VCaP (cell line): ENCODE data around the gene CARS2.
"Not testable (repeated sequence)": the region's sequence is repeated elsewhere in the genome, so short reads cannot be mapped to it uniquely, and the experiment has no call there.

Experiments used
- H3K27ac ChIP-seq: fragments of 450-650 bp; 2 replicates; pipeline ENCODE4 v1.5.1; 2017
- TF ChIP-seq, protein P1 (sequence below): fragments of 450-650 bp; conservative IDR thresholded peaks from 2 replicates; pipeline ENCODE4 v1.5.1; 2017; ENCODE audit warnings: mild to moderate bottlenecking, moderate library complexity

Gene CARS2

DNA sequence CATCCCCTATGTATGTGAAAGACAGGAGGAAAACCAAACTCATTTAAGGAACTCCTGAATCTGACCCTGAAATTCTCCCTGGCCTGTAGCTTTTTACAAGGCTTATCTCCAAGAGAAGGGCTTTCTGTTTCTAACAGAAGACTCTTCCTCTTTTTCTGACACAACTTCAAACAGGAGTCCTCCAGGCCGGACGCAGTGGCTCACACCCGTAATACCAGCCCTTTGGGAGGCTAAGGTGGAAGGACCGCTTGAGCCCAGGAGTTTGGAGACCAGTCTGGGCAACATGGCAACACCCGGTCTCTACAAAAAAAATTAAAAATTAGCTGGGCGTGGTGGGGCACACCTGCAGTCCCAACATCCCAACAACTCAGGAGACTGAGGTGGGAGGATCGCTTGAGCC is 41.9 kb downstream of the CARS2 start:
- no peak overlapping the region for H3K27ac ChIP-seq
- TF ChIP-seq, protein P1, sequence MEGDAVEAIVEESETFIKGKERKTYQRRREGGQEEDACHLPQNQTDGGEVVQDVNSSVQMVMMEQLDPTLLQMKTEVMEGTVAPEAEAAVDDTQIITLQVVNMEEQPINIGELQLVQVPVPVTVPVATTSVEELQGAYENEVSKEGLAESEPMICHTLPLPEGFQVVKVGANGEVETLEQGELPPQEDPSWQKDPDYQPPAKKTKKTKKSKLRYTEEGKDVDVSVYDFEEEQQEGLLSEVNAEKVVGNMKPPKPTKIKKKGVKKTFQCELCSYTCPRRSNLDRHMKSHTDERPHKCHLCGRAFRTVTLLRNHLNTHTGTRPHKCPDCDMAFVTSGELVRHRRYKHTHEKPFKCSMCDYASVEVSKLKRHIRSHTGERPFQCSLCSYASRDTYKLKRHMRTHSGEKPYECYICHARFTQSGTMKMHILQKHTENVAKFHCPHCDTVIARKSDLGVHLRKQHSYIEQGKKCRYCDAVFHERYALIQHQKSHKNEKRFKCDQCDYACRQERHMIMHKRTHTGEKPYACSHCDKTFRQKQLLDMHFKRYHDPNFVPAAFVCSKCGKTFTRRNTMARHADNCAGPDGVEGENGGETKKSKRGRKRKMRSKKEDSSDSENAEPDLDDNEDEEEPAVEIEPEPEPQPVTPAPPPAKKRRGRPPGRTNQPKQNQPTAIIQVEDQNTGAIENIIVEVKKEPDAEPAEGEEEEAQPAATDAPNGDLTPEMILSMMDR, result no peak

DNA sequence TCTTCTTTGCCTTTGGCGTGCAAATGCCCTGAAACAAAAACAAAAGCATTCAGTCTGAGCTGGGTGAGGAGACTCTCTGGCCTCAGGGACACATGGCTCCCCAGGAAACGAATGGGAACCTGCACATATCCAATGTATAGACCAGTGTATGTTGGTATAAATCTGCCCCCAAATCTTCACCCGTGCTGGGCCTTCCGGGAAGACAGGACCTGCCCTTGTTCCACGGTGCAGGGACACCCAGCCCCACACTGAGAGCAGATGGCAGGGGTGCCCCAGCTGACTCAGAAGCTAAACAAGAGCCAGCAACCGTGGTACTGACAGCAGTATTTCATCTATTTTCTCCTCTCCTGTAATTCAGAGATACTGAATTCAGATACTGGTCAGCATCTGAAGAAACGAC is 42.4 kb downstream of the CARS2 start:
- TF ChIP-seq, protein P1, result no peak
- H3K27ac ChIP-seq, result no peak overlapping the region

DNA sequence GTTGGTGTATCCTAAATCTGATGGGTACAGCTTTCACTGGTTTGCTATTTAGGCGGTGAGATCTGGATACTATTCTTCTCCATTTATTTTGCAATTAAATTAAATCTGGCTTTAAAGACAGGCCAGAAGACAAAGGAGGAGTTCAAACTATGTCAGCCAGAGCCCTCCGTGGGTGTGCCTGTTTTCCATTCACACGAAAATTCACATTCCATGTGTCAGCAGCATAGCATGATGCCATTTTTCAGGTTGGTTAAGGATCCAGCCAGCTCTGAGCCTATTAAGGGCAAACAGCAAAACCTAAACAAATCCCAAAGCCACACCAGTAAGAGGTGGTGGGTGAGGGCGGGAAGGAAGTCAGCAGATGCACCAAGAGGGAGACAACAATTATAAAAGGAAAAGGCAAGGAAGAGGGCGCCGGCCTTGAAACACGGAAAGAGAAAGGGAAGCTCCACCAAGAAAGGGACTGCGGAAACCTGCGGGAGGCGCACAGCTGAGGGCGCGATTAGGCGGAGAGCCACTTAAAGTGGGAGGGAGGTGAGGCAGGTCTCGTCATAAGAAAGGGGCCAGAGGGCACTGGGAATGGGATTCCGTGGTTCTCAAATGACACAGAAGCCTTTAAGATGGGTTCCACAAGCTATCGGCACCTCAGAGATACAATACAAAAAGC is 43.0 kb downstream of the CARS2 start:
- TF ChIP-seq, protein P1, result no peak
- H3K27ac ChIP-seq, result no peak overlapping the region

DNA sequence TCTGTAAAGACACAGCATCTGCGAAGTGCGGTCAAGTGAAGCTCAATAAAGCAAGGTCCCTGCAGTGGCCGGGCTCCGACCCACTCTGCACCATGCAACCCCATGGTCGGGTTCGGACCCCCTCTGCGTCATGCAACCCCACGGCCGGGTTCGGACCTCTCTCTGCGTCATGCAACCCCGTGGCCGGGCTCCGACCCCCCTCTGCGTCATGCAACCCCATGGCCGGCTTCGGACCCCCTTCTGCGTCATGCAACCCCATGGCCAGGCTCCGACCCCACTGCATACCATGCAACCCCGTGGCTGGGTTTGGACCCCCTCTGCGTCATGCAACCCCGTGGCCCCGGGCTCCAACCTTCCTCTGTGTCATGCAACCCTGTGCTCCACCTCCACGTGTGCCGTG is 43.8 kb downstream of the CARS2 start:
- TF ChIP-seq, protein P1, result no peak
- no peak overlapping the region for H3K27ac ChIP-seq

DNA sequence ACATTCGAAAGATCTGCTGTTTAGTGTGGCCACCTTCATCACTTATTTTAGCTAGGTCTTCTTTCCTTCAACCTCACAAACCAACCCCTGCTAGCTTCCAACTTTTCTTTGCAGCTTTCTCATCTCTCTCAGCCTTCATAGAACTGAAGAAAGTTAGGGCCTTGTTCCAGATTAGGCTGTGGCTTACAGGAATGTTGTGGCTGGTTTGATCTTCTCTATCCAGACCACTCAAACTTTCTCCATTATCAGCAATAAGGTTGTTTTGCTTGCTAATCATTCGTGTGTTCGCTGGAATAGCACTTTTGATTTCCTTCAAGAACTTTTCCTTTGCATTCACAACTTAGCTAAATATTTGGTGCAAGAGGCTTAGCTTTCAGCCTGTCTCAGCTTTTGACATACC is 44.7 kb downstream of the CARS2 start:
- TF ChIP-seq, protein P1, result no peak
- H3K27ac ChIP-seq, result no peak overlapping the region

DNA sequence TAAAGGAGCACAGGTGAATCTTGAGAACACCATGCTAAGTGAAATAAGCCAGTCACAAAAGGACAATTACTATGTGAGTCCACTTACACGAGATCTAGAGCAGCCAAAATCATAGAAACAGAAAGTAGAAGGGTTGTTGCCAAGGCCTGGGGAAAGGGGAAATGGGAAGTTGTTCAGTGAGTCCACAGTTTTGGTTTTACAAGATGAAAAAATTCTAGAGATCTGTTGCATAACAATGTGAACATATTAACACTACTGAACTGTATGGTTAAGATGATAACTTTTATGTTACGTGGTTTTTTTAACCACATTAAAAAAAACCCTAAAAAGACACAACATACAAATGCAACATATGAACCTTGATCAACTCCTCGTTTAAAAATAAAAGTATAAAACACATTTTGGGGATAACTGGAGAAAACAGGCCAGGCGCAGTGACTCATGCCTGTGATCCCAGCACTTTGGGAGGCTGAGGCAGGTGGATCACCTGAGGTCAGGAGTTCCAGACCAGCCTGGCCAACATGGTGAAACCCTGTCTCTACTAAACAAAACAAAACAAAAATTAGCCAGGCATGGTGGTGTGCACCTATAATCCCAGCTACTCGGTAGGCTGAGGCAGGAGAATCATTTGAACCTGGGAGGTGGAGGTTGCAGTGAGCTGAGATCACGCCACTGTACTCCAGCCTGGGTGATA is 47.6 kb downstream of the CARS2 start:
- H3K27ac ChIP-seq, result not testable (repeated sequence)

DNA sequence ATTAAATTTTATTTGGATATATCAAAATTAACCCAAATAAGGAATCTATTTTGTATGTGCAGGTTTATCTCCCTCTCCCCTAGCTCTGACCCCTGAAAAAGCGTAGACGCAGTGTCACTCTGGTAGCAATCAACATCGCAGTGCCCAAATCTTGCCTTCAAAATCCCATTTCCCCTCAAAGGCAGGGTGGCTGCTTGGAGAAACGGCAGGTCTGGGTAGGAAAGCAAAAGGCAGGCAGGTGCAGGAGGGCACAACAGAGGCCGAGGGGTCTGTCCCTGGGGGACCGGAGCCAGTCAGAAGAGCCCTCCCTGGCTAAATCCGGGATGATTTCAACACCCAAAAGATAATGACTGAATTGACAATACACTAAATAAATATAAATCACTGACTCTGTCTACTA is 48.7 kb downstream of the CARS2 start:
- H3K27ac ChIP-seq, result no peak overlapping the region
- TF ChIP-seq, protein P1, result no peak

DNA sequence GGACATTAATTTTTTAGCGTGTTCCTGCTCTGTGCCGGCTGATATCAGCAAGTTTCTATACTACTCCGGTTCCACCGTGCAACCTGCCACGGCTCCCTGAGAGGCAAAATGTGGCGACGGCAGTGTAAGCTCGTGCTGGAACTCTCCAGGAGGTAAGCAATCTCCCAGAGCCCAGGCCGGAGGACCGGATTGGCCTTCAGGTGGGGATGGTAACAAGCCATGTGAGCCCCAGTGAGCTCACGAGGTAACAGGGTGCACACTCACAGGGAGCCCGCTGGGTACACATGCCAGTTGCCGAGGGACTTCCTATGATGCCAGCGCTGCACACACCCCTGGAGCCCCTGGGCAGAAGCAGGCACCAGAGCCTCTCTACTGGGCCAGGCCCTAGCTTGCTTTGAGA is 52.1 kb downstream of the CARS2 start:
- TF ChIP-seq, protein P1, result no peak
- H3K27ac ChIP-seq, result no peak overlapping the region
